ENCODE measurements around the gene ANKRD16.

GRCh38 chr10:5930272-5930671, 40.6 kb upstream of the ANKRD16 start:
- TF ChIP-seq CTCF (IDR thresholded peaks at IDR 0.05; ENCODE audit: borderline replicate concordance, extremely low read depth, low read length, poor library complexity, severe bottlenecking) (no peak), EZH2 (IDR thresholded peaks at IDR 0.05; ENCODE audit: borderline replicate concordance, low read depth, low read length, severe bottlenecking) (no peak)

Data from DND-41 (cell line).